Stimulated activated CD4-positive, alpha-beta T cell treated with anti-CD3 and anti-CD28 coated beads, Interleukin-15, amount 100 ng/mL, for 24 hours (primary cell): ENCODE measurements around the gene ABHD13.
"Not testable (repeated sequence)": the region's sequence is repeated elsewhere in the genome, so short reads cannot be mapped to it uniquely, and the experiment has no call there.

ENCODE experiments used
- DNase-seq: peaks from one replicate; pipeline ENCODE4 v3.0.0-alpha.2; 2020

The ABHD13 gene

GRCh38 chr13:108225440-108225839 lies 7.2 kb downstream of the ABHD13 start:
- DNase-seq = no peak

- no peak for DNase-seq
Observed at GRCh38 chr13:108226184-108226583, 8.0 kb downstream of the ABHD13 start.

GRCh38 chr13:108227651-108228272 lies 9.6 kb downstream of the ABHD13 start:
- DNase-seq = no peak

GRCh38 chr13:108230377-108230776 lies 12.2 kb downstream of the ABHD13 start:
- no peak for DNase-seq

- no peak for DNase-seq
Observed at GRCh38 chr13:108249150-108249549, 31.0 kb downstream of the ABHD13 start.

- no peak for DNase-seq
Observed at GRCh38 chr13:108257248-108257647, 39.1 kb downstream of the ABHD13 start.

- no peak for DNase-seq
Observed at GRCh38 chr13:108263621-108264355, 45.6 kb downstream of the ABHD13 start.

GRCh38 chr13:108266321-108266990 lies 48.3 kb downstream of the ABHD13 start:
- no peak for DNase-seq

- no peak for DNase-seq
Observed at GRCh38 chr13:108267347-108267746, 49.2 kb downstream of the ABHD13 start.

- DNase-seq = not testable (repeated sequence)
Observed at GRCh38 chr13:108267855-108268254, 49.7 kb downstream of the ABHD13 start.

GRCh38 chr13:108268466-108269112 lies 50.4 kb downstream of the ABHD13 start:
- DNase-seq = peak; percentile 1

- peak; percentile 58 for DNase-seq
Observed at GRCh38 chr13:108269601-108270328, 51.6 kb downstream of the ABHD13 start, which contains the start of gene TNFSF13B. Gene TNFSF13B, plus strand, starts transcription at chr13:108269718. Its CDS starts 178 bp downstream, at chr13:108269896.

- peak; percentile 2 for DNase-seq
Observed at GRCh38 chr13:108270442-108270841, 52.2 kb downstream of the ABHD13 start.

- DNase-seq = no peak
Observed at GRCh38 chr13:108272333-108272732, 54.1 kb downstream of the ABHD13 start.

- DNase-seq = no peak
Observed at GRCh38 chr13:108273429-108274118, 55.4 kb downstream of the ABHD13 start.

- no peak for DNase-seq
Observed at GRCh38 chr13:108274718-108275117, 56.5 kb downstream of the ABHD13 start.

GRCh38 chr13:108276060-108276459 lies 57.9 kb downstream of the ABHD13 start:
- DNase-seq = no peak

- DNase-seq = no peak
Observed at GRCh38 chr13:108278466-108278865, 60.3 kb downstream of the ABHD13 start.

GRCh38 chr13:108281901-108282300 lies 63.7 kb downstream of the ABHD13 start:
- DNase-seq = no peak

- DNase-seq = no peak
Observed at GRCh38 chr13:108283110-108283509, 64.9 kb downstream of the ABHD13 start.
